ENCODE results near the gene SNX17. TPM values are rescaled to one million over a fixed set of nuclear protein-coding genes. Genes with fewer than 3 reads are reported as not detected.
A peak's percentile ranks its signal among the peaks of the same experiment; 100 is the strongest.

The SNX17 gene
- total RNA-seq (152 and 155 TPM in 2 replicates), polyA plus RNA-seq (118 and 134 TPM in 2 replicates), polyA minus RNA-seq (ENCODE audit: low replicate concordance) (150 and 151 TPM in 2 replicates)
- 121 and 147 TPM in 2 replicates for polyA plus RNA-seq (2012)

GRCh38 chr2:27370026-27370815 is at the start of gene SNX17, which contains the start of gene EIF2B4:
TSS of gene SNX17 (plus strand) at chr2:27370616. CDS start at chr2:27370744, 128 bp downstream.
TSS of gene EIF2B4 (minus strand) at chr2:27370338. CDS start at chr2:27370314, 24 bp downstream.
- Histone ChIP-seq H3K36me3 (ENCODE audit: control insufficient read depth, insufficient read depth, low read length) (peaks cover 33% of the 10 kb centered on the region), H3K79me2 (ENCODE audit: control insufficient read depth, insufficient read depth, low read length) (peaks cover 52% of the 10 kb centered on the region), H3K9me3 (ENCODE audit: control insufficient read depth, insufficient read depth, low read depth, low read length) (no peaks in the 10 kb centered on the region)

DNA sequence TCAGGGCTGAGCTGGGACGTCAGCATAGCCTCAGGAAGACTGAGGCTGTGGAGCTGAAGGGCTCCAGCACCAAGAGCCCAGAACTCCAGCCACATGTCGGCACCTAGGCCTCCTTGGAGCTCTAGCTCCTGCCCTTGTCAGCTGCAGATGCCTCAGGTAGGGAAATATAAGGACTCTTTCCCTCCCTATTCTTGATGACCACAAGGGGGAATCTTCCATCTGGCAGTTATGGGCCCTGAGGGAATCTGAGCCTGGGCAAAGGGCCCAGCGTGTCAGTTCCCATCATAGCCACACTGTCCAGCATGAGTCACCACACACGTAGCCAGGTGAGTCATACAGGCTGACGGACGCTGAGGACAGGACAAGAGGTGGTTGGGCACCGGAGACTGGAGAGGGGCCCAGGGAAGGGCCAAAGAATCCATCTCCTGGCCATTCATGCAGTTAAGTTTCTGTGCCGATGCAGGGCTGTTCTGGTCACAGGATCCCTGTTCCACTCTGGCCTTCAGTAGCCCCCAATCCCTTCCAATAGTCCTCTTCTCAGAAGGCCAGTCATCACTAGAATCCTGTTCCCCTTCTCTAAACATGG is 49.4 kb upstream of the SNX17 start:
- peak overlapping the region; percentile 93 for H3K27ac ChIP-seq (ENCODE audit: insufficient read depth, low read length)
- H3K79me2 ChIP-seq (ENCODE audit: control insufficient read depth, insufficient read depth, low read length): peaks cover 8% of the 10 kb centered on the region
- no peaks in the 10 kb centered on the region for H3K36me3 ChIP-seq (ENCODE audit: control insufficient read depth, insufficient read depth, low read length)
- H3K9me3 ChIP-seq (ENCODE audit: control insufficient read depth, insufficient read depth, low read depth, low read length): no peaks in the 10 kb centered on the region
- peak overlapping the region in 2 of 4 experiments; percentile 25 to 82 for H3K4me3 ChIP-seq (replicated peaks in 1 of 4; ENCODE audit: control extremely low read depth in 1 of 4, insufficient read depth in 1 of 4, low read depth in 3 of 4, low read length in 4 of 4)
- TF ChIP-seq EZH2 (IDR thresholded peaks at IDR 0.05; ENCODE audit: low read length, missing control alignments) (no peak), CTCF (conservative IDR thresholded peaks at IDR 0.05 in 1 of 2, IDR thresholded peaks at IDR 0.05 in 1 of 2; ENCODE audit: low read depth in 1 of 2, low read length in 2 of 2) (peak; percentile 53 to 61)
- H2AFZ ChIP-seq (ENCODE audit: low read length): no peak overlapping the region
- no peaks in the 10 kb centered on the region for H3K27me3 ChIP-seq (ENCODE audit: control insufficient read depth, insufficient read depth, low read length)
- peaks cover 15% of the 10 kb centered on the region for H3K4me1 ChIP-seq (ENCODE audit: control insufficient read depth, extremely low read depth, insufficient read depth, low read length)
- no peak overlapping the region for H3K9ac ChIP-seq (ENCODE audit: insufficient read depth, low read length)
- peak overlapping the region; percentile 39 for H3K4me2 ChIP-seq (ENCODE audit: extremely low read depth, insufficient read depth, low read length)
- peak; percentile 98 for DNase-seq (ENCODE audit: low read depth in 2 of 2)
- no peaks in the 10 kb centered on the region for H4K20me1 ChIP-seq (ENCODE audit: control insufficient read depth, extremely low read depth, insufficient read depth, low read length)

More at GRCh38 chr2:27370026-27370815, at the start of gene SNX17, which contains the start of gene EIF2B4:
- H3K4me3 ChIP-seq (replicated peaks in 1 of 4; ENCODE audit: control extremely low read depth in 1 of 4, insufficient read depth in 1 of 4, low read depth in 3 of 4, low read length in 4 of 4): peak within 1 kb of the TSS; percentile 96 to 99 (median 97)
- peak within 1 kb of the TSS; percentile 95 for H3K27ac ChIP-seq (ENCODE audit: insufficient read depth, low read length)
- H4K20me1 ChIP-seq (ENCODE audit: control insufficient read depth, extremely low read depth, insufficient read depth, low read length): no peaks in the 10 kb centered on the region
- peak within 1 kb of the TSS; percentile 95 for H2AFZ ChIP-seq (ENCODE audit: low read length)
- no peaks in the 10 kb centered on the region for H3K27me3 ChIP-seq (ENCODE audit: control insufficient read depth, insufficient read depth, low read length)
- DNase-seq (ENCODE audit: low read depth in 2 of 2): peak; percentile 99
- peak within 1 kb of the TSS; percentile 97 for H3K9ac ChIP-seq (ENCODE audit: insufficient read depth, low read length)
- peak within 1 kb of the TSS; percentile 100 for H3K4me2 ChIP-seq (ENCODE audit: extremely low read depth, insufficient read depth, low read length)
- peaks cover 14% of the 10 kb centered on the region for H3K4me1 ChIP-seq (ENCODE audit: control insufficient read depth, extremely low read depth, insufficient read depth, low read length)
- TF ChIP-seq EZH2 (IDR thresholded peaks at IDR 0.05; ENCODE audit: low read length, missing control alignments) (no peak), CTCF (conservative IDR thresholded peaks at IDR 0.05 in 1 of 2, IDR thresholded peaks at IDR 0.05 in 1 of 2; ENCODE audit: low read depth in 1 of 2, low read length in 2 of 2) (peak; percentile 60 to 72)

- TF ChIP-seq EZH2 (IDR thresholded peaks at IDR 0.05; ENCODE audit: low read length, missing control alignments) (no peak), CTCF (conservative IDR thresholded peaks at IDR 0.05 in 1 of 2, IDR thresholded peaks at IDR 0.05 in 1 of 2; ENCODE audit: low read depth in 1 of 2, low read length in 2 of 2) (no peak)
- no peaks in the 10 kb centered on the region for H3K9me3 ChIP-seq (ENCODE audit: control insufficient read depth, insufficient read depth, low read depth, low read length)
- peak overlapping the region; percentile 93 for H3K27ac ChIP-seq (ENCODE audit: insufficient read depth, low read length)
- no peaks in the 10 kb centered on the region for H3K27me3 ChIP-seq (ENCODE audit: control insufficient read depth, insufficient read depth, low read length)
- H4K20me1 ChIP-seq (ENCODE audit: control insufficient read depth, extremely low read depth, insufficient read depth, low read length): no peaks in the 10 kb centered on the region
- peaks cover 15% of the 10 kb centered on the region for H3K4me1 ChIP-seq (ENCODE audit: control insufficient read depth, extremely low read depth, insufficient read depth, low read length)
- peaks cover 5% of the 10 kb centered on the region for H3K36me3 ChIP-seq (ENCODE audit: control insufficient read depth, insufficient read depth, low read length)
- DNase-seq (ENCODE audit: low read depth in 2 of 2): peak in 1 of 2 donors; percentile 17
- H2AFZ ChIP-seq (ENCODE audit: low read length): peak overlapping the region; percentile 30
- H3K9ac ChIP-seq (ENCODE audit: insufficient read depth, low read length): peak overlapping the region; percentile 82
- H3K79me2 ChIP-seq (ENCODE audit: control insufficient read depth, insufficient read depth, low read length): peaks cover 8% of the 10 kb centered on the region
- H3K4me2 ChIP-seq (ENCODE audit: extremely low read depth, insufficient read depth, low read length): peak overlapping the region; percentile 99
- H3K4me3 ChIP-seq (replicated peaks in 1 of 4; ENCODE audit: control extremely low read depth in 1 of 4, insufficient read depth in 1 of 4, low read depth in 3 of 4, low read length in 4 of 4): peak overlapping the region; percentile 48 to 99 (median 84)
Observed at GRCh38 chr2:27322301-27322765, 48.1 kb upstream of the SNX17 start.
